Non-pigmented ciliary epithelial cell (primary cell): ENCODE measurements around the gene ZDHHC24.

ENCODE experiments used
- DNase-seq: peaks from one replicate; pipeline ENCODE4 v3.0.0-alpha.2; 2010; ENCODE audit warnings: low read depth

ZDHHC24 gene

DNA sequence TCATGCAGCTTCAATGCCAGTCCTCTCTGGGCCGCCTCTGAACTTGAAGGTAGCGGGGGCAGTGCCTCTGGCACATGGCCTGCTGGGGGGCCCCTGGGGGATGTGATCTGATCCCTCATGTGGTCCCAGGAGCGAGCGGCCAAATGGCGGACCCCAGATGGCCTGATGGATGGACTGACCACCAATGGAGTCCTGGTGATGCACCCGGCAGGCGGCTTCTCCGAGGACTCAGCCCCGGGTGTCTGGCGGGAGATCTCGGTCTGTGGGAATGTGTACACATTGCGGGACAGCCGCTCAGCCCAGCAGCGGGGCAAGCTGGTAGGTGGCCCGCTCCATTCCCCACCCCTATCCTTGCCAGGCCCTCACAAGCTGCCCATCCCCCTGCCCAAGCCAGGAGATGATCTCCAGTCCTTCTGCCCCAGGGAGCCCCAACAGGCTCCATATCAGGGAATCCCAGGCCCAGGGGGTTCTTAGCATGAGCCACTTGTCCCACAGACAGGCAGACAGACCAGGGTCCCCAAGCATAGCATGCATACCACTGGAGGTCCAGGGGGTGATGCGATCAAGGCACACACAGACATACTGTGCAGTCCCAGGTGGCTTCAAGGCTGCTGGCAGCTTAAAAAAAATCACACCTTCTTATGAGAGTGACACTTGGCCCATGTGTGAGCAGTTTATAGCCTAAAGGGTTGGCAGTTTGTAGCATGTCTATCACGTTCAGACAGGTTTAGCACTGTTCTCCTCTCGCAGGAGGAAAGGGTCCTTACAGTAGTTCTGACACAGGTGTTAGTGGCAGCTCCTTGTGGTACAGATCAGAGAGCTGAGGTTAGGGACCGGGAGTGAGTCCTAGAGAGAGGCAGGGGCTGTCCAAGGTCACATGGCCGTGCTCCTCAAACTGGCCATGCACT, 72.0 kb downstream of the ZDHHC24 start:
- DNase-seq = no peak

DNA sequence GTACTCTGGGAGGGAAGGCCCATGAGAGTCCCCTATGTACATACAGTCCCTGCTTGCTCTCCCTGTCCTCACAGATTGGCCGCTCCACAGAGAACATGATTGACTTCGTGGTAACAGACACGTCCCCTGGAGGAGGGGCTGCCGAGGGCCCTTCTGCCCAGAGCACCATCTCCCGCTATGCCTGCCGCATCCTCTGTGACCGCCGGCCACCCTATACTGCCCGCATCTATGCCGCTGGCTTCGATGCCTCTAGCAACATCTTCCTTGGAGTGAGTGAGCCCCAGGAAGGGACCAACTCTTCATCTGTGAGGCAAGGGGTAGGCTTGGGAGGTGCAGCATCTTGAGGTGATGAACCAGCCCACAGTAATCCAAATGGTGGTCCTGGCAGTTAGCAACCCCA, 72.7 kb downstream of the ZDHHC24 start:
- DNase-seq = no peak

DNA sequence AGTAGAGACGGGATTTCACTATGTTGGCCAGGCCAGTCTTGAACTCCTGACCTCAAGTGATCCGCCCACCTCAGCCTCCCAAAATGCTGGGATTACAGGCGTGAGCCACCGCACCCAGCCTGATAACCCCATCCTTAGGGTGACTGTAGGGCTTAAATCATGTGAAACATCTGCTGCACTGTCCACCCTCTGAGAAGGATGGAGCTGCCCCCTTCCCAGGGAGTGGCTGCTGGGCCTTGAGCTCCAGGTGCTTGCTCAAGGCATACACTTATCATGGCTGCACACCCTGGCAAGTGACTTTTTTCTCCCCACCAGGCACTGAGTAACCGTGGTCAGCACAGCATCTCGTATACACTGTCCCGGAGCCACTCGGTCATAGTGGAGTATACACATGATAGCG, 73.8 kb downstream of the ZDHHC24 start:
- no peak for DNase-seq

DNA sequence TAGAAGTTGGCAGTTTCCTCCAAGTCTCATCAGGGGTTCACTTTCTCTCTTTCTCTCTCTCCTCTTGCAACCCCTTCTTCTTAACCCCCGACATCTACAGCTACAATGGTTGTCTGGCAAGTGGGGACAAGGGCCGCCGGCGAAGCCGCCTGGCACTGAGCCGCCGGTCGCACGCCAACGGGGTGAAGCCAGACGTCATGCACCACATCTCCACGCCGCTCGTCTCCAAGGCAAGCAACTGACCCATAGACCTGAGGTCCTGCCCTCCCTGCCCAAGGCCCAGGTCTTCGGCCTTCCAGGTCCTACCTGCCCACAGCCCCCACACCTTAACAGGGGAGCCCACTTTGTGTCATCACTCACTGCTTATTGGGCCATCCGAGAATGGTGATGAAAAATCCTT, 74.7 kb downstream of the ZDHHC24 start:
- no peak for DNase-seq
